T-helper 2 cell (primary cell): ENCODE results near the gene GLOD4.
"Not testable (repeated sequence)": the region's sequence is repeated elsewhere in the genome, so short reads cannot be mapped to it uniquely, and the experiment has no call there.

ENCODE experiments used
- DNase-seq, 5 experiments: peaks; one replicate each; pipeline versions ENCODE4 v3.0.0 to v3.0.0-alpha.2; 2012 to 2022
- total RNA-seq, 2 donors: gene quantifications; one replicate each; lab custom pipeline; 2026; lab: John Stamatoyannopoulos, UW

The GLOD4 gene
- 42.7 to 66.3 reads per million in 2 donors for total RNA-seq

- peak; percentile 88 to 95 (median 92) for DNase-seq
Measured at GRCh38 chr17:781805-782731, at the start of gene GLOD4, which contains the start of gene MRM3. GLOD4 (minus strand) TSS chr17:782280; CDS start chr17:782255, 25 bp downstream. MRM3 (plus strand) TSS chr17:782353; CDS start chr17:782379, 26 bp downstream.

GRCh38 chr17:830950-831349 lies 48.9 kb upstream of the GLOD4 start:
- DNase-seq = no peak

GRCh38 chr17:830381-830780 lies 48.3 kb upstream of the GLOD4 start:
- DNase-seq = no peak

- DNase-seq = not testable (repeated sequence)
Measured at GRCh38 chr17:829614-830013, 47.5 kb upstream of the GLOD4 start.

- no peak for DNase-seq
Measured at GRCh38 chr17:828761-829160, 46.7 kb upstream of the GLOD4 start.

- DNase-seq = no peak
Measured at GRCh38 chr17:826778-827177, 44.7 kb upstream of the GLOD4 start.

GRCh38 chr17:825216-825615 lies 43.1 kb upstream of the GLOD4 start:
- no peak for DNase-seq

GRCh38 chr17:824378-824777 lies 42.3 kb upstream of the GLOD4 start:
- DNase-seq = no peak

- no peak for DNase-seq
Measured at GRCh38 chr17:823501-823902, 41.4 kb upstream of the GLOD4 start.

- no peak for DNase-seq
Measured at GRCh38 chr17:819251-819650, 37.2 kb upstream of the GLOD4 start.

- no peak for DNase-seq
Measured at GRCh38 chr17:814371-814770, 32.3 kb upstream of the GLOD4 start.

GRCh38 chr17:812638-813204 lies 30.6 kb upstream of the GLOD4 start:
- DNase-seq = no peak

GRCh38 chr17:811051-811784 lies 29.1 kb upstream of the GLOD4 start:
- DNase-seq = no peak

- DNase-seq = no peak
Measured at GRCh38 chr17:807523-808294, 25.6 kb upstream of the GLOD4 start.

- DNase-seq = no peak
Measured at GRCh38 chr17:806781-807522, 24.9 kb upstream of the GLOD4 start.

- DNase-seq = no peak
Measured at GRCh38 chr17:806346-806745, 24.3 kb upstream of the GLOD4 start.

- not testable (repeated sequence) for DNase-seq
Measured at GRCh38 chr17:805886-806285, 23.8 kb upstream of the GLOD4 start.

GRCh38 chr17:804541-805435 lies 22.7 kb upstream of the GLOD4 start:
- no peak for DNase-seq

- DNase-seq = no peak
Measured at GRCh38 chr17:802901-803881, 21.1 kb upstream of the GLOD4 start.
